Pancreas (tissue), 10 donors: ENCODE results near the gene TBC1D8. TPM values are rescaled to one million over a fixed set of nuclear protein-coding genes. Genes with fewer than 3 reads are reported as not detected.
A peak's percentile ranks its signal among the peaks of the same experiment; 100 is the strongest.

ENCODE experiments used
- ATAC-seq, 4 donors: fragments of 200-7000 bp; cut with Tn5 transposase; one replicate each; pipeline versions ENCODE4 v1.8.0 to v1.9.1; 2020; ENCODE audit warnings: mild to moderate bottlenecking in 4 of 4, moderate library complexity in 4 of 4
- DNase-seq, 6 donors: peaks; one replicate each; pipeline ENCODE4 v3.0.0-alpha.2; 2020
- FAIRE-seq: peaks from 2 replicates; lab custom pipeline; 2012; peaks lifted over from hg19 to GRCh38; lab: Jason Lieb, UNC
- H3K27ac ChIP-seq, 4 donors: fragments of 200-600 bp; sonication (generic); 1 replicate in 3 of 4; 2 replicates in 1 of 4; pipeline versions ENCODE4 v1.5.0 to v1.8.0; 2020
- H3K27me3 ChIP-seq, 4 donors: fragments of 200-600 bp; one replicate each; pipeline ENCODE4 v1.8.0; 2021
- H3K36me3 ChIP-seq, 3 donors: fragments of 200-600 bp; sonication (generic) in 1 of 3; one replicate each; pipeline versions ENCODE4 v1.5.0 to v1.8.0; 2020 to 2021
- H3K4me1 ChIP-seq, 3 donors: fragments of 200-600 bp; one replicate each; pipeline ENCODE4 v1.8.0; 2021
- H3K4me3 ChIP-seq, 4 donors: fragments of 200-600 bp; sonication (generic) in 2 of 4; one replicate each; pipeline versions ENCODE4 v1.5.0 to v1.8.0; 2020 to 2021
- H3K9me3 ChIP-seq, 4 donors: fragments of 200-600 bp; one replicate each; pipeline ENCODE4 v1.8.0; 2021
- WGBS, 2 donors: extraction: QIAGEN DNeasy Blood & Tissue Kit; methylation state at CpG; one replicate each; pipeline ENCODE4 v1.1.7; 2013; 5-methylcytosine and 5-hydroxymethylcytosine counted together
- intact Hi-C, 3 donors: fragments of 100-400 bp; cut with DNase I; formaldehyde crosslinking; loops; one replicate each; pipeline versions ENCODE4 v1.11.1 to v1.14.2; 2022
- polyA plus RNA-seq, 2 donors: library from polyadenylated mRNA; stranded (reverse); fragments of 200-250 nt; gene quantifications; one replicate each; pipeline ENCODE4 v1.2.3, GENCODE V29; 2013
- total RNA-seq, 6 donors: library from RNA; stranded (reverse); fragmentation: NEBNext Ultra II Directional in 4 of 6; extraction: Animal tissue kit (Norgen Biotek cat#: 25700) in 4 of 6; gene quantifications; one replicate each; pipeline versions ENCODE4 v1.2.1 to v1.2.4, GENCODE V29; 2021 to 2023
- TF ChIP-seq, protein P1 (sequence below), 4 donors: fragments of 200-600 bp; sonication (generic) in 3 of 4; IDR thresholded peaks; one replicate each; pipeline versions ENCODE4 v1.5.0 to v1.8.0; 2021; ENCODE audit warnings: antibody characterized with exemption in 4 of 4
- donor health status: healthy with polysubstance abuse.
- donor health status: DM: no; HTN: no; CAD: no; lungs with moderate emphysema.
- donor health status: DM: no; HTN: no; CAD: no.
- donor health status: control.
- donor health status: control.
- donor health status: Bipolar disorder and iron deficiency.
- donor health status: DM: yes; HTN: yes; CAD: no.
- donor health status: DM: no; HTN: no; CAD: no.
- donor health status: DM: no; HTN: no; CAD: no.
- donor health status: DM: yes; HTN: yes; CAD: no.

TBC1D8 gene
- total and polyA plus RNA-seq, 8 donors = 21.3 to 46.2 (median 35.0) TPM

DNA sequence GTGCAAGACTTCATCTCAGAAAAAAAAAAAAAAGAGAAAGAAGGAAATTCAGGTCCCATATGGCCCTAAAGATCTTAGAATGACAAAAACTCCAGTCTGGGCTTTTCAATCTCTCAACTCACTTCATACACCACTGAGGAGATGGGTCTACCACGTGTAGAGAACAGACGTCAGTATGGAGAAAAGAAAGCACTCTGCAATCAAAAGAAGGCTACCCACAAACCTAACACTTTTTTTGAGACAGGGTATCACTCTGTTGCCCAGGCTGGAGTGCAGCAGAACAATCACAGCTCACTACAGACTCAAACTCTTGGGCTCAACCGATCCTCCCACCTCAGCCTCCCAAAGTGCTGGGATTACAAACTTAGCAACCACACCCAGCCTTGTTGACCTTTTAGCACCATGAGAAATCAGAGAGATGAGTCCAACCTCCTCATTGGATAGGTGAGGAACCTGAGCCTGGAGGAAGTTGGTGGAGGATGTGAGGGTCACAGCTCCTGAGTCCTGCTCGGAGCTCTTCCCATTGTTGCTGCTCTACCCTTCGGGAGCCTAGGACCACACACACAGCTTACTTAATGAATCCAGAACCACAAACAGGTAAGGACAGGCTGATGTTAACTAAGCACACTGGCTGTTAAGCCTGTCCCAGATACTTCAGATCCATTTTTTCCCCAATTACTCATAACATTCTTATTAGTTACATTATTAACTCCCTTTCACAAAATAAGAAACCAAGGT is 23.7 kb downstream of the TBC1D8 start:
- Histone ChIP-seq H3K36me3 (no peaks in the 10 kb centered on the region), H3K4me3 (no peak overlapping the region), H3K4me1 (peaks cover 46 to 63% (median 56%) of the 10 kb centered on the region in 3 donors), H3K9me3 (no peaks in the 10 kb centered on the region), H3K27ac (peak overlapping the region in 3 of 4 donors; percentile 25 to 74 (median 45)), H3K27me3 (no peaks in the 10 kb centered on the region)
- TF ChIP-seq, protein P1, sequence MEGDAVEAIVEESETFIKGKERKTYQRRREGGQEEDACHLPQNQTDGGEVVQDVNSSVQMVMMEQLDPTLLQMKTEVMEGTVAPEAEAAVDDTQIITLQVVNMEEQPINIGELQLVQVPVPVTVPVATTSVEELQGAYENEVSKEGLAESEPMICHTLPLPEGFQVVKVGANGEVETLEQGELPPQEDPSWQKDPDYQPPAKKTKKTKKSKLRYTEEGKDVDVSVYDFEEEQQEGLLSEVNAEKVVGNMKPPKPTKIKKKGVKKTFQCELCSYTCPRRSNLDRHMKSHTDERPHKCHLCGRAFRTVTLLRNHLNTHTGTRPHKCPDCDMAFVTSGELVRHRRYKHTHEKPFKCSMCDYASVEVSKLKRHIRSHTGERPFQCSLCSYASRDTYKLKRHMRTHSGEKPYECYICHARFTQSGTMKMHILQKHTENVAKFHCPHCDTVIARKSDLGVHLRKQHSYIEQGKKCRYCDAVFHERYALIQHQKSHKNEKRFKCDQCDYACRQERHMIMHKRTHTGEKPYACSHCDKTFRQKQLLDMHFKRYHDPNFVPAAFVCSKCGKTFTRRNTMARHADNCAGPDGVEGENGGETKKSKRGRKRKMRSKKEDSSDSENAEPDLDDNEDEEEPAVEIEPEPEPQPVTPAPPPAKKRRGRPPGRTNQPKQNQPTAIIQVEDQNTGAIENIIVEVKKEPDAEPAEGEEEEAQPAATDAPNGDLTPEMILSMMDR (IDR thresholded peaks at IDR 0.05) = no peak
- DNase-seq = no peak
- intact Hi-C loops = no loop called here
- ATAC-seq = no peak
- no peak for FAIRE-seq
- WGBS, 2 donors = 74 to 91% methylated on average over 5 of the region's 5 CpGs

DNA sequence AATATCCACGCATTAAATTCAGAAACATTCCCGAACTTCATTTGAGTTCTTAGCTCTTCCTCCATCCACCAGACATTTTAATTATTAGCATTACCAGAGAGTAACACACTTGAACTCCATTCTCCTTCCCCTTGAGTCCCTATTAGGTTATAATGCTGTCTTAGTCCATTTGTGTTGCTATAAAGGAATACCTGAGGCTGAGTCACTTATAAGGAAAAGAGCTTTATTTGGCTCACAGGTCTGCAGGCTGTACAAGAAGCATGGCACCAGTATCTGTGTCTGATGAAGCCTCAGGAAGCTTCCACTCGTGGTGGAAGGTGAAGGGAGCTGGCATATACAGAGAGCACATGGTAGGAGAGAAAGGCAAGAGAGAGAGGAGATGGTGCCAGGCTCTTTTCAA is 25.4 kb downstream of the TBC1D8 start:
- no peaks in the 10 kb centered on the region for H3K27me3 ChIP-seq
- no peak for DNase-seq
- H3K4me3 ChIP-seq = no peak overlapping the region
- peaks cover 55 to 73% (median 72%) of the 10 kb centered on the region in 3 donors for H3K4me1 ChIP-seq
- no peak for ATAC-seq
- FAIRE-seq = no peak
- H3K9me3 ChIP-seq = no peaks in the 10 kb centered on the region
- H3K27ac ChIP-seq = peak overlapping the region; percentile 25 to 74 (median 50)
- intact Hi-C loops = no loop called here
- TF ChIP-seq, protein P1 (IDR thresholded peaks at IDR 0.05) = no peak
- H3K36me3 ChIP-seq = no peaks in the 10 kb centered on the region
- 89 to 94% methylated on average over 3 of the region's 3 CpGs for WGBS, 2 donors

DNA sequence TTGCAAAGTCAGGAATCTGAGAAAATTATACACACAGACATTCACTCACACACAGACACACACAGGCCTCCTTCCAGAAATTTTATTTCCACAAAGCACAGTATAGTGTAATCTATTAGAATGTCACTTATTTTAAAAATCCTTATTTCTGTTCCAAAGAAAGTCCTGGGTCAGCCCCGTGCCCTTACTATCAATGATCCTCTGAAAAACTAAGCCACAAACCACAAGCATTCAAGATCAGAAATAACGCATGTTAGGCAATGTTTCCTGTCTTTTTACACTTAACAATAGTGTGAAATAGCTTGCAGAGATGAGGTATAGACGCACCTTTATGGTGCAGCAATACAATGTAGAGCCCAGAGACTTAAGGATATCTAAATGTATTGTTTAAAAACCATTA is 25.8 kb downstream of the TBC1D8 start:
- WGBS, 2 donors = 56 to 67% methylated on average over 3 of the region's 3 CpGs
- intact Hi-C loops = no loop called here
- no peak for ATAC-seq
- no peak for FAIRE-seq
- Histone ChIP-seq H3K4me3 (no peak overlapping the region), H3K27ac (peak overlapping the region in 3 of 4 donors; percentile 40 to 74 (median 60)), H3K27me3 (no peaks in the 10 kb centered on the region), H3K9me3 (no peaks in the 10 kb centered on the region), H3K4me1 (peaks cover 55 to 74% (median 70%) of the 10 kb centered on the region in 3 donors), H3K36me3 (no peaks in the 10 kb centered on the region)
- DNase-seq = no peak
- TF ChIP-seq, protein P1 (IDR thresholded peaks at IDR 0.05) = no peak

DNA sequence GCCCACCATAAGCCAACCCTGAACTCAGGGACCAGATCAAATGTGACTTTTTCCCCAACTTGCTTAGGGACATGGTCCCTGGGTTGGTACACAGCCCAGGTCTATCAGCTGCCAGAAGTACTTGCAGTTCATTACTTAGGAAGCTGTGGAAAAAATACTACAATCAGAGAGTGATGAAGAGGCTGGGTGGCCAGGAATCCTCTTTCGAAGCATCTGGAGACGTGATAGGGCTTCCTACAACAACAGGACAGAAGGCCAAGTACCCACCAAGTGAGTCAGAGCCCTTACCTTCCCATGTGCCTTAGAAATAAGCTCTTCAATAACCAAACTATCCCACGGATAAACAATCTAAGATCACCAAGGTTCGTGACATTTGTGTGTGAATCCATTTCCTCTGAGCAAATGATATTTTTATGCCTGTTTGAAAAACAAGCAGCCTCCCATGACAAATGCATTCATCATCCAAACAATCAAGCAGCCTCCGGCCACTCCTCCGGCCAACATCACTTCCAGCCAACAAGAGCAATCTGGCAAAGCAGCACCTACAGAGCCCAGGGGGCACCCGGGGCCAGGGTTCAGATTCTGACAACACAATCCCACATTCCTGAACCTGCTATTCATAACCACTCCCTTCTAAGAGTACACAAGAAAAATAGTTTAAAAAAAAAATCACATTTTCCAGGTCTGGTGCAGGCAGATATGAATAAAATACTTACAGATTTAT is 26.4 kb downstream of the TBC1D8 start:
- Histone ChIP-seq H3K9me3 (no peaks in the 10 kb centered on the region), H3K4me3 (no peak overlapping the region), H3K27ac (peak overlapping the region; percentile 39 to 74 (median 50)), H3K36me3 (no peaks in the 10 kb centered on the region), H3K27me3 (no peaks in the 10 kb centered on the region), H3K4me1 (peaks cover 61 to 74% (median 73%) of the 10 kb centered on the region in 3 donors)
- TF ChIP-seq, protein P1 (IDR thresholded peaks at IDR 0.05) = no peak
- ATAC-seq (peak in 3 of 4 donors; percentile 27 to 52 (median 51)), FAIRE-seq (no peak), DNase-seq (peak in 3 of 6 donors; percentile 50 to 60 (median 60))
- WGBS, 2 donors = 20 to 29% methylated on average over 7 of the region's 7 CpGs
- intact Hi-C loops = no loop called here
